GM21825 (cell line): Measurements from ENCODE around the gene SPO11.

ENCODE experiments used
- ATAC-seq: cut with Tn5 transposase; IDR thresholded peaks from one replicate; pipeline ENCODE4 v1.9.1; 2021; ENCODE audit warnings: mild to moderate bottlenecking, moderate library complexity; ENCODE audit not compliant: unreplicated experiment

Gene SPO11

GRCh38 chr20:57388953-57389694, 59.5 kb downstream of the SPO11 start:
- ATAC-seq, result peak; percentile 25

DNA sequence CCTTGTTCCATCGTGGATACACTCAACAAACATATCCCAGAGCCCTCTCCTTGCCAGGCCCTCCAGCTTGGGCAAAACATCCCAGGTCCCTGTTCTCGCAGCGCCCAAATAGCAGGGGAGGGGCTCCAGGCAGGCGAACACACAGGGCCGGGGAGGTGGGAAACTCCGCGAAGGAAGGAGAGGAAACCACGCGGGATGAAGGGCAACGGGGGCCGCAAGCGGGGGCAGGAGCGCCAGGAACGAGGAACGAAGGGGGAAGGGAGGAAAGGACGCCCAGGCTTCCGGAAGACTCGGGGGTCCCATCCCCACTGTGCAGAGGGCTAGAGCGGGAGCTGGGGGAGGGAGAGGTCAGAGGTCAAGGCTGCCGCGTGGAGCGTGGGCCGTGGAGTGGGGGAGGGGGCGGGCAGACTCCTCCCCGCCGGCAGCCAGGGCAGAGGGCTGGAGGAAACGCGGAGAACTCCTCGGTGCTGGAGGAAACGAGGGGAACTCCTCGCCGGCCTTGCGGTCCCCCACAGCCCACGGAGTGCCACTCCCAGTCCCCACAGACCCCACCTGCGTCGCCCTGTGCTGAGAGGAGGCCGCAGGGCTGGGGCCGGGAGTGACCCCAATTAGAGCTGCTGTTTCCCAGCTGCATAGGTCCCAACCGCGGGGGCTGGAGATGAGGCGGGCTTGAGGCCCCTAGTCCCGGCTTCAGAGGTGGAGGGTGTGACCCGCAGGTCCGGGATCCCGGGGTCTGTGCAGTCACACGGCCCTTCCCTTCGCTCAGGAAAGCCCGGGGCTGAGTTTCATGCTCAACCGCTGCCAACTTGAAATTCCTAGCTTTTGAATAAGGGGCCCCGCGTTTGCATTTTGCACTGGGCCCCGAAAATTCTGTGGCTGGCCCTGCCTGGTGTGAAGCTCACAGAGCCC, 60.3 kb downstream of the SPO11 start:
- ATAC-seq, result no peak

GRCh38 chr20:57390604-57391438, 61.2 kb downstream of the SPO11 start, which contains the start of gene RBM38:
Gene RBM38 (plus strand): TSS chr20:57391396. CDS start chr20:57391582, 186 bp downstream.
- ATAC-seq, result peak; percentile 43

GRCh38 chr20:57391439-57392301, 62.1 kb downstream of the SPO11 start:
- peak; percentile 5 for ATAC-seq

GRCh38 chr20:57392512-57393271, 63.1 kb downstream of the SPO11 start:
- peak; percentile 20 for ATAC-seq
